Endothelial cell of umbilical vein (primary cell): Measurements from ENCODE around the gene GPR176. TPM values are rescaled to one million over a fixed set of nuclear protein-coding genes. Genes with fewer than 3 reads are reported as not detected.

ENCODE experiments used
- BruUV-seq: library from RNA; stranded (reverse); fragments of 400-500 nt; replicated peaks from 2 replicates; lab custom pipeline; 2021; lab: Mats Ljungman, UMichigan
- CTCF ChIA-PET: fragments of 300-600, 350-600 bp; sonication (Branson Sonifier 250); formaldehyde crosslinking; loops from one replicate; lab custom pipeline; 2021; ENCODE audit warnings: antibody characterized with exemption, inconsistent platforms; lab: Charles Lee
- POLR2A ChIA-PET: fragments of 300-600, 350-600 bp; sonication (Branson Sonifier 250); formaldehyde crosslinking; loops from one replicate; lab custom pipeline; 2021; ENCODE audit warnings: antibody characterized with exemption, inconsistent platforms; lab: Charles Lee
- DNase-seq: peaks from one replicate; pipeline ENCODE4 v3.0.0-alpha.2; 2011; ENCODE audit warnings: low read depth, low spot score
- FAIRE-seq: peaks from 2 replicates; lab custom pipeline; 2011; peaks lifted over from hg19 to GRCh38; lab: Jason Lieb, UNC
- H2AFZ ChIP-seq: 2 replicates; pipeline ENCODE4 v1.6.0; 2012; ENCODE audit warnings: low read depth, low read length, control low read depth, inconsistent platforms
- H3K27ac ChIP-seq: 2 replicates; pipeline ENCODE4 v1.5.1; 2011; ENCODE audit warnings: low read depth, mild to moderate bottlenecking, control low read depth, low read length, moderate library complexity; ENCODE audit not compliant: insufficient read depth
- H3K27me3 ChIP-seq, 2 experiments: 2 replicates each; pipeline versions ENCODE4 v1.6.0 to v1.6.1; 2011; ENCODE audit warnings: low read length in 2 of 2, mixed read lengths in 1 of 2; ENCODE audit not compliant: control insufficient read depth in 2 of 2, insufficient read depth in 2 of 2
- H3K36me3 ChIP-seq, 2 experiments: 2 replicates in 1 of 2; 3 replicates in 1 of 2; pipeline ENCODE4 v1.5.1; 2011; ENCODE audit warnings: low read length in 2 of 2, mild to moderate bottlenecking in 1 of 2, moderate library complexity in 1 of 2; ENCODE audit not compliant: control insufficient read depth in 2 of 2, insufficient read depth in 2 of 2; ENCODE audit errors: extremely low read depth in 1 of 2
- H3K4me1 ChIP-seq: 3 replicates; pipeline ENCODE4 v1.5.1; 2011; ENCODE audit warnings: mild to moderate bottlenecking, low read length; ENCODE audit not compliant: control insufficient read depth, insufficient read depth; ENCODE audit errors: extremely low read depth
- H3K4me2 ChIP-seq: 2 replicates; pipeline ENCODE4 v1.6.1; 2011; ENCODE audit warnings: low read length, control low read depth, mixed read lengths; ENCODE audit not compliant: insufficient read depth
- H3K4me3 ChIP-seq, 3 experiments: fragments of 200-600 bp in 1 of 3; sonication (generic), shearing (Covaris generic) in 1 of 3; replicated peaks in 1 of 3; 2 replicates each; pipeline ENCODE4 v1.5.1; 2011 to 2016; ENCODE audit warnings: control low read depth in 3 of 3, low read length in 3 of 3, mild to moderate bottlenecking in 2 of 3, inconsistent platforms in 1 of 3, low read depth in 1 of 3, moderate library complexity in 1 of 3; ENCODE audit not compliant: insufficient read depth in 1 of 3
- H3K79me2 ChIP-seq: 2 replicates; pipeline ENCODE4 v1.6.0; 2012; ENCODE audit warnings: low read length, inconsistent platforms; ENCODE audit not compliant: control insufficient read depth, insufficient read depth
- H3K9ac ChIP-seq: replicated peaks from 2 replicates; pipeline ENCODE3; 2011; ENCODE audit warnings: low read length, control low read depth; ENCODE audit not compliant: insufficient read depth; ENCODE audit errors: extremely low read depth
- H3K9me1 ChIP-seq: replicated peaks from 3 replicates; pipeline ENCODE4 v1.6.0; 2011; ENCODE audit warnings: mild to moderate bottlenecking, low read length; ENCODE audit not compliant: control insufficient read depth, insufficient read depth; ENCODE audit errors: extremely low read depth
- H3K9me3 ChIP-seq: replicated peaks from 2 replicates; pipeline ENCODE4 v1.5.1; 2012; ENCODE audit warnings: low read length, inconsistent platforms; ENCODE audit not compliant: control insufficient read depth, insufficient read depth
- H4K20me1 ChIP-seq: replicated peaks from 2 replicates; pipeline ENCODE3; 2011; ENCODE audit warnings: mild to moderate bottlenecking, low read length; ENCODE audit not compliant: control insufficient read depth, insufficient read depth; ENCODE audit errors: extremely low read depth
- EZH2 ChIP-seq: IDR thresholded peaks from 2 replicates; pipeline ENCODE4 v1.6.1; 2012; ENCODE audit warnings: borderline replicate concordance, low read depth, mild to moderate bottlenecking, moderate library complexity, low read length, inconsistent platforms; ENCODE audit not compliant: severe bottlenecking
- FOS ChIP-seq: IDR thresholded peaks from 2 replicates; pipeline ENCODE4 v1.6.1; 2011; ENCODE audit warnings: mild to moderate bottlenecking, low read length, moderate library complexity, borderline replicate concordance; ENCODE audit not compliant: insufficient read depth
- GATA2 ChIP-seq: IDR thresholded peaks from 2 replicates; pipeline ENCODE4 v1.7.0; 2011; ENCODE audit warnings: low read depth, mild to moderate bottlenecking, moderate library complexity, mixed read lengths, low read length; ENCODE audit not compliant: insufficient read length, insufficient read depth
- JUN ChIP-seq: IDR thresholded peaks from 2 replicates; pipeline ENCODE4 v1.6.1; 2011; ENCODE audit warnings: borderline replicate concordance, low read depth; ENCODE audit not compliant: insufficient read length, insufficient read depth
- MYC ChIP-seq: IDR thresholded peaks from one replicate; pipeline ENCODE4 v1.6.1; 2011; ENCODE audit warnings: mild to moderate bottlenecking, low read depth, low read length
- POLR2A ChIP-seq: IDR thresholded peaks from 2 replicates; pipeline ENCODE4 v1.6.1; 2012; ENCODE audit warnings: low read depth, mild to moderate bottlenecking, control low read depth, low read length
- POLR2AphosphoS5 ChIP-seq: IDR thresholded peaks from 2 replicates; pipeline ENCODE4 v1.6.1; 2012; ENCODE audit warnings: low read depth, mild to moderate bottlenecking, control low read depth, low read length, moderate library complexity; ENCODE audit not compliant: insufficient read depth
- dilution Hi-C: fragments of 300-500 bp; cut with MboI; formaldehyde crosslinking; loops from one replicate; pipeline ENCODE4 v1.15.0; 2019; ENCODE audit warnings: low sequenced_read_pairs; ENCODE audit not compliant: extremely low pct_ligation_motif_present
- intact Hi-C: fragments of 100-400 bp; cut with micrococcal nuclease; formaldehyde crosslinking; loops from one replicate; pipeline ENCODE4 v1.10.0; 2022
- polyA plus RNA-seq, 4 experiments: library from polyadenylated mRNA; depleted of rRNA in 3 of 4; stranded (reverse) in 3 of 4; unstranded in 1 of 4; fragments of >200 nt; gene quantifications; 2 replicates each; pipeline versions ENCODE4 v1.2.1 to v1.2.3, GENCODE V29; 2011 to 2012; ENCODE audit warnings: missing spikeins in 1 of 4
- total RNA-seq: library from RNA; stranded (reverse); gene quantifications from 2 replicates; pipeline ENCODE4 v1.2.3, GENCODE V29; 2021
- TF ChIP-seq, protein P1 (sequence below): IDR thresholded peaks from 2 replicates; pipeline ENCODE4 v1.6.1; 2011; ENCODE audit not compliant: insufficient read depth, insufficient read length
- TF ChIP-seq, protein P2 (sequence below), 2 donors: IDR thresholded peaks; 1 replicate in 1 of 2; 2 replicates in 1 of 2; pipeline ENCODE4 v1.5.1; 2011; ENCODE audit warnings: low read length in 2 of 2, mild to moderate bottlenecking in 2 of 2, moderate library complexity in 2 of 2, control low read depth in 1 of 2, inconsistent platforms in 1 of 2, low read depth in 1 of 2; ENCODE audit not compliant: insufficient read depth in 1 of 2; ENCODE audit errors: extremely low read depth in 1 of 2

Gene GPR176
- total and polyA plus RNA-seq, 2 donors (not counting 3 experiments of a cell fraction or from before 2014, with no cell fraction given) = 35.3 to 68.7 TPM

DNA sequence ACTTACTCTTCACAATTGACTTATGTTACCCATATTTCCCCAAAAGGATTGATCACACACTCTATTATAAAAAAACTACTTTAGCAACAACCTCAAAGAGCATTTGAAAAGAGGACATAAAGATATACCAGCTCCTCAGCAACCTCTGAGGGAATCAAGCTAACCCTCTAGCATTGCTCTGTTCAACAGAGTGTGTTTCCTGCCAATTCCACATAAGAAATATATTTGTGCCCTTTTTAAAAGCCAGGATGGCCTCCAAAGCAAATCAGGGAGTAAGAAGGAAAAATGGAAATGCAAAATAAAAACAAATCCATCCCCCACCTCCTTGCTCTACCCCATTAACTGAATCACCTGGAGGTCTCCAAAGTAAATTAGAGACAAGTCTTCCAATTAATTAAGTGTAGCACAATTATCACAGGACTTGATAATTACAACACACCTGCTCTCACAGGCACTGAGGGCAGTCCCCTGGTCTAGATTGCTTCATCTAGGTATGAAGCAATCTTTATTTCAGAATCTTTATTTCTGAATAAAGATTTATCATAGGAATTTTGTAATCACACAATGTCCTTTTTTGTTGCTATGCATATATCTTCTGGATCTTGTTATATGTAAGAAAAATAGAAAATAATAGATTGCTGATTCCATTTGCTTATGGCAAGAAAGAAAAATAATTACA, 34.8 kb downstream of the GPR176 start:
- no peak overlapping the region for H2AFZ ChIP-seq
- no peaks in the 10 kb centered on the region for H4K20me1 ChIP-seq
- H3K79me2 ChIP-seq = peaks cover 14% of the 10 kb centered on the region
- H3K4me2 ChIP-seq = no peak overlapping the region
- POLR2A ChIA-PET = no interaction called here
- dilution Hi-C loops (no loop called here), intact Hi-C loops (loop anchor here (5.0 to 10.0 kb wide), 2 partner anchors 37 to 90 kb away; partner anchors contain the start of gene GPR176)
- no peaks in the 10 kb centered on the region for H3K9me1 ChIP-seq
- FAIRE-seq (no peak), DNase-seq (no peak)
- TF ChIP-seq FOS = no peak
- no peak for TF ChIP-seq EZH2
- H3K27me3 ChIP-seq = no peaks in the 10 kb centered on the region
- BruUV-seq = no TSS peak
- no peak overlapping the region for H3K4me3 ChIP-seq
- no peaks in the 10 kb centered on the region for H3K9me3 ChIP-seq
- no peaks in the 10 kb centered on the region for H3K36me3 ChIP-seq
- CTCF ChIA-PET = interaction anchor here (1.1 kb wide), 1 partner anchor 11 kb away, joined by 4 read pairs; no protein-coding TSS in a partner anchor
- H3K27ac ChIP-seq = no peak overlapping the region
- peaks cover 9% of the 10 kb centered on the region for H3K4me1 ChIP-seq
- no peak overlapping the region for H3K9ac ChIP-seq

DNA sequence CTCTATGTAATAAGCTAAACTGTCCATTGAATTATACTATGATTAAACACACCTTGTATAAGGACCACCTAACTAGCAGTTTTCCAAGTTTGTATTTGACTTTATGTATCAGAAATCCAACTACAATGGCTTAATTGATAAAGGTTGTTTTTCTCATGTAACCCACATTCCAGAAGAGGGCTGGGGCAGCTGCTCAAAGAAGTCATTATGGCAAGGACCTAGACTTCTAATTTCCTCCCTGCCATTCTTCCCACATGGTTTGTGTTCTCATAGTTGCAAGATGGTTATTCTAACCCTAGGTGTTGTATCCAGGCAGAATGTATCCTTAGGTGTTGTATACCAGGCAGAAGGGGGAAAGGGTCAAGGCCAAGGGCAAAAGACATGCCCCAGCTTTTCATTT, 35.7 kb downstream of the GPR176 start:
- FAIRE-seq (no peak), DNase-seq (no peak)
- H3K4me2 ChIP-seq = no peak overlapping the region
- H3K9ac ChIP-seq = no peak overlapping the region
- H2AFZ ChIP-seq = no peak overlapping the region
- ChIA-PET CTCF (interaction anchor here (0.8 to 1.1 kb wide), 2 partner anchors 12 to 86 kb away, joined by 3 to 4 read pairs; no protein-coding TSS in a partner anchor), POLR2A (no interaction called here)
- peaks cover 9% of the 10 kb centered on the region for H3K4me1 ChIP-seq
- H3K36me3 ChIP-seq = no peaks in the 10 kb centered on the region
- H3K9me1 ChIP-seq = no peaks in the 10 kb centered on the region
- TF ChIP-seq MYC = no peak
- TF ChIP-seq GATA2 = no peak
- TF ChIP-seq JUN = no peak
- TF ChIP-seq, protein P1, sequence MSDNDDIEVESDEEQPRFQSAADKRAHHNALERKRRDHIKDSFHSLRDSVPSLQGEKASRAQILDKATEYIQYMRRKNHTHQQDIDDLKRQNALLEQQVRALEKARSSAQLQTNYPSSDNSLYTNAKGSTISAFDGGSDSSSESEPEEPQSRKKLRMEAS = no peak
- no peak for TF ChIP-seq POLR2A
- TF ChIP-seq FOS = no peak
- TF ChIP-seq POLR2AphosphoS5 = no peak
- TF ChIP-seq, protein P2, sequence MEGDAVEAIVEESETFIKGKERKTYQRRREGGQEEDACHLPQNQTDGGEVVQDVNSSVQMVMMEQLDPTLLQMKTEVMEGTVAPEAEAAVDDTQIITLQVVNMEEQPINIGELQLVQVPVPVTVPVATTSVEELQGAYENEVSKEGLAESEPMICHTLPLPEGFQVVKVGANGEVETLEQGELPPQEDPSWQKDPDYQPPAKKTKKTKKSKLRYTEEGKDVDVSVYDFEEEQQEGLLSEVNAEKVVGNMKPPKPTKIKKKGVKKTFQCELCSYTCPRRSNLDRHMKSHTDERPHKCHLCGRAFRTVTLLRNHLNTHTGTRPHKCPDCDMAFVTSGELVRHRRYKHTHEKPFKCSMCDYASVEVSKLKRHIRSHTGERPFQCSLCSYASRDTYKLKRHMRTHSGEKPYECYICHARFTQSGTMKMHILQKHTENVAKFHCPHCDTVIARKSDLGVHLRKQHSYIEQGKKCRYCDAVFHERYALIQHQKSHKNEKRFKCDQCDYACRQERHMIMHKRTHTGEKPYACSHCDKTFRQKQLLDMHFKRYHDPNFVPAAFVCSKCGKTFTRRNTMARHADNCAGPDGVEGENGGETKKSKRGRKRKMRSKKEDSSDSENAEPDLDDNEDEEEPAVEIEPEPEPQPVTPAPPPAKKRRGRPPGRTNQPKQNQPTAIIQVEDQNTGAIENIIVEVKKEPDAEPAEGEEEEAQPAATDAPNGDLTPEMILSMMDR (IDR thresholded peaks at IDR 0.05; ENCODE audit: extremely low read depth in 1 of 2, insufficient read depth in 1 of 2, low read depth in 1 of 2, low read length in 2 of 2) = no peak
- TF ChIP-seq EZH2 = no peak
- no peak overlapping the region for H3K4me3 ChIP-seq
- no peaks in the 10 kb centered on the region for H4K20me1 ChIP-seq
- H3K27me3 ChIP-seq = no peaks in the 10 kb centered on the region
- no TSS peak for BruUV-seq
- H3K9me3 ChIP-seq = no peaks in the 10 kb centered on the region
- dilution Hi-C loops = no loop called here
- intact Hi-C loops = loop anchor here (10.0 kb wide), 1 partner anchor 90 kb away; no protein-coding TSS in a partner anchor
- H3K79me2 ChIP-seq = peaks cover 11% of the 10 kb centered on the region
- H3K27ac ChIP-seq = no peak overlapping the region
